Neuronal stem cell (in vitro differentiated cells): Measurements from ENCODE around the gene UTP25.

Experiments used
- DNase-seq: peaks from one replicate; pipeline ENCODE4 v3.0.0-alpha.2; 2013; ENCODE audit warnings: low spot score
- H2AFZ ChIP-seq: one replicate; pipeline ENCODE4 v1.6.1; 2013; ENCODE audit warnings: mild to moderate bottlenecking, low read length, inconsistent platforms
- H2AK5ac ChIP-seq: 2 replicates; pipeline ENCODE4 v1.6.1; 2013; ENCODE audit warnings: low read depth, mild to moderate bottlenecking, inconsistent platforms, low read length, moderate library complexity, mixed read lengths
- H2BK120ac ChIP-seq: 2 replicates; pipeline ENCODE4 v1.6.1; 2013; ENCODE audit warnings: low read depth, mild to moderate bottlenecking, inconsistent platforms, low read length, moderate library complexity, mixed read lengths
- H2BK12ac ChIP-seq: one replicate; pipeline ENCODE4 v1.6.1; 2013; ENCODE audit warnings: low read length, inconsistent platforms
- H2BK15ac ChIP-seq: 2 replicates; pipeline ENCODE4 v1.6.1; 2013; ENCODE audit warnings: mild to moderate bottlenecking, low read length, inconsistent platforms, mixed read lengths
- H2BK5ac ChIP-seq: one replicate; pipeline ENCODE4 v1.6.1; 2013; ENCODE audit warnings: inconsistent platforms, mild to moderate bottlenecking, low read length, moderate library complexity
- H3K14ac ChIP-seq: one replicate; pipeline ENCODE4 v1.6.1; 2013; ENCODE audit warnings: low read length, inconsistent platforms
- H3K18ac ChIP-seq: 2 replicates; pipeline ENCODE4 v1.6.1; 2013; ENCODE audit warnings: low read length, inconsistent platforms
- H3K23ac ChIP-seq: 2 replicates; pipeline ENCODE4 v1.6.1; 2013; ENCODE audit warnings: low read depth, mild to moderate bottlenecking, mixed read lengths, low read length, inconsistent platforms; ENCODE audit not compliant: poor library complexity
- H3K27ac ChIP-seq: replicated peaks from 3 replicates; pipeline ENCODE4 v1.5.1; 2013; ENCODE audit warnings: low read length, inconsistent platforms
- H3K27me3 ChIP-seq, 3 experiments: 2 replicates each; pipeline ENCODE4 v1.6.1; 2013; ENCODE audit warnings: low read length in 3 of 3, mild to moderate bottlenecking in 2 of 3, inconsistent platforms in 1 of 3, low read depth in 1 of 3, mixed read lengths in 1 of 3, moderate library complexity in 1 of 3; ENCODE audit not compliant: control insufficient read depth in 3 of 3, insufficient read depth in 3 of 3
- H3K36me3 ChIP-seq, 2 donors: replicated peaks in 1 of 2; 2 replicates each; pipeline ENCODE4 v1.6.1; 2013; ENCODE audit warnings: low read length in 2 of 2; ENCODE audit not compliant: control insufficient read depth in 2 of 2, insufficient read depth in 2 of 2
- H3K4ac ChIP-seq: 2 replicates; pipeline ENCODE4 v1.6.1; 2013; ENCODE audit warnings: inconsistent platforms, mild to moderate bottlenecking, low read length, moderate library complexity
- H3K4me1 ChIP-seq, 2 donors: 1 replicate in 1 of 2; 2 replicates in 1 of 2; pipeline ENCODE4 v1.6.1; 2013; ENCODE audit warnings: low read length in 2 of 2, low read depth in 1 of 2; ENCODE audit not compliant: control insufficient read depth in 2 of 2, insufficient read depth in 1 of 2
- H3K4me2 ChIP-seq: one replicate; pipeline ENCODE4 v1.6.1; 2013; ENCODE audit warnings: mild to moderate bottlenecking, low read length, inconsistent platforms; ENCODE audit not compliant: insufficient read depth, poor library complexity, severe bottlenecking
- H3K4me3 ChIP-seq, 2 donors: 2 replicates each; pipeline ENCODE4 v1.5.1; 2013; ENCODE audit warnings: low read length in 2 of 2, mild to moderate bottlenecking in 2 of 2, inconsistent platforms in 1 of 2, moderate library complexity in 1 of 2
- H3K79me1 ChIP-seq: one replicate; pipeline ENCODE4 v1.6.1; 2013; ENCODE audit warnings: low read depth, mild to moderate bottlenecking, inconsistent platforms, low read length, moderate library complexity
- H3K9ac ChIP-seq: one replicate; pipeline ENCODE4 v1.6.1; 2013; ENCODE audit warnings: mild to moderate bottlenecking, low read depth, low read length, inconsistent platforms; ENCODE audit not compliant: poor library complexity
- H3K9me3 ChIP-seq, 2 donors: replicated peaks in 1 of 2; 2 replicates each; pipeline versions ENCODE3 to v1.6.1; 2013; ENCODE audit warnings: low read length in 2 of 2, mild to moderate bottlenecking in 2 of 2, inconsistent platforms in 1 of 2, low read depth in 1 of 2, mixed read lengths in 1 of 2, moderate library complexity in 1 of 2; ENCODE audit not compliant: control insufficient read depth in 2 of 2, insufficient read depth in 1 of 2
- H4K8ac ChIP-seq: one replicate; pipeline ENCODE4 v1.6.1; 2013; ENCODE audit warnings: low read depth, mild to moderate bottlenecking, inconsistent platforms, low read length, moderate library complexity
- H4K91ac ChIP-seq: one replicate; pipeline ENCODE4 v1.6.1; 2013; ENCODE audit warnings: low read length, low read depth, mild to moderate bottlenecking, inconsistent platforms; ENCODE audit not compliant: poor library complexity
- WGBS, 2 donors: extraction: QIAGEN DNeasy Blood & Tissue Kit; methylation state at CpG; one replicate each; pipeline ENCODE4 v1.1.7; 2013; ENCODE audit warnings: missing lambda C conversion rate in 2 of 2, mixed read lengths in 1 of 2; ENCODE audit not compliant: insufficient read length in 2 of 2, insufficient replicate concordance in 1 of 2; ENCODE audit errors: extremely low coverage in 2 of 2; 5-methylcytosine and 5-hydroxymethylcytosine counted together

UTP25 gene

DNA sequence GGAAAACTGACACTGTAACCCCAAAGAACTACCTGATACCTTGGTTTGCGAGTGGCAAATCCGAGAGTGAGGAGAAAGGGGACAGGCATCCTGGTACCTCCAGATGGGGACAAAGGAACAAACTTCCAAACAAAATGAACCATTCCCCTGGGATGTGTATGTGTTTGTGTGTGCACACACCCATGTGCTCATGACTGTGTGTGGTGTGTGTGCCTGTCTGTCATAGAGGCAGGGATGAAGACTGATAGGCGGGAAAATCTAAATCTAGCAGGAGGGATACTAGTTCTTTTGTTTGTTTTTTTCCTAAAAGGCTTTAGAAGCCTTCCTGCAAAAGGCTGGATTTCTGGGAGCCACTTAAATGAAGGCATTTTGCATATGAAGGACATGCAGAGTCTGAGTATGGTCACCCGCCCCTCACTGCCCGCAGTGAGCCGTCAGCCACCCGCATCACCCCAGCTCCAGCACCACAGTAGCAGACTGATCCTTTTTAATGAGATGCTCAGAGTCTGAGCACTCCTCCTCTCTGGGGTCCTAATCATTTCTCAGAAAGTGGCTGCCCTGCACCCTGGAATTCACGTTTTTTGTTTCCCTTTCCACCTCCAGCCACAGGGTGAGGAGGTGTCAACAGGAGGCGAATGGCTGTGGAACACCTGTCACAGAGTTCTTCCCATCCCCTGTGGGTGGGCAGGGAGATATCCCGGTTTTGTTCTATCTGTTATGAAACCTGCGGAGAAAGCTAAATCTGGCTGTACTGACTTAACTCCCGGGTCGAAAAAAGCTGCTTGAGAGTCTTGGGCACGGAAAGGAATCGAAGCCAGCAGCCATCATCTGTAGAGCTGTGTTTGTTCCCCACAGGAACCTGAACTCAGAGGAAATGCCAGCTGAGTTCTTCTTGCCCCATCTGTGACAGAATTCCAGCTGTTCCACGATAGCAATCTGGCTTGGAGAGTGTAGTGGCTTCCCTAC, 34.9 kb downstream of the UTP25 start:
- Histone ChIP-seq H3K14ac (no peak overlapping the region), H3K4me1 (peaks cover 5 to 13% of the 10 kb centered on the region in 2 donors), H3K9ac (no peak overlapping the region), H4K91ac (no peak overlapping the region), H3K23ac (no peak overlapping the region), H2AFZ (peak overlapping the region; percentile 58), H2BK12ac (no peak overlapping the region), H3K27ac (no peak overlapping the region), H3K4me3 (no peak overlapping the region), H4K8ac (no peak overlapping the region), H3K18ac (no peak overlapping the region), H3K27me3 (peaks cover 0 to 31% (median 0%) of the 10 kb centered on the region in 3 experiments), H3K36me3 (no peaks in the 10 kb centered on the region), H3K79me1 (no peaks in the 10 kb centered on the region), H2BK15ac (no peak overlapping the region), H3K9me3 (peaks cover 0 to 1% of the 10 kb centered on the region in 2 donors), H2BK120ac (no peak overlapping the region), H3K4me2 (no peak overlapping the region), H2AK5ac (no peak overlapping the region), H3K4ac (no peak overlapping the region), H2BK5ac (no peak overlapping the region)
- DNase-seq: no peak
- no CpG with 5 or more reads among the region's 16 CpGs for WGBS, 2 donors

GRCh38 chr1:209863766-209864485, 36.2 kb downstream of the UTP25 start:
- Histone ChIP-seq H2AFZ (no peak overlapping the region), H3K79me1 (no peaks in the 10 kb centered on the region), H3K27me3 (peaks cover 0 to 33% (median 0%) of the 10 kb centered on the region in 3 experiments), H3K18ac (peak overlapping the region; percentile 71), H3K4me1 (peaks cover 5 to 13% of the 10 kb centered on the region in 2 donors), H3K4me3 (no peak overlapping the region), H3K9me3 (peaks cover 0 to 4% of the 10 kb centered on the region in 2 donors), H3K27ac (no peak overlapping the region), H3K4me2 (no peak overlapping the region), H3K9ac (no peak overlapping the region), H2BK15ac (no peak overlapping the region), H4K91ac (no peak overlapping the region), H3K36me3 (no peaks in the 10 kb centered on the region), H3K14ac (no peak overlapping the region), H3K4ac (no peak overlapping the region), H2AK5ac (no peak overlapping the region), H2BK5ac (no peak overlapping the region), H4K8ac (no peak overlapping the region), H2BK120ac (no peak overlapping the region), H3K23ac (no peak overlapping the region), H2BK12ac (no peak overlapping the region)
- DNase-seq: no peak
- WGBS, 2 donors: no CpG with 5 or more reads among the region's 4 CpGs

DNA sequence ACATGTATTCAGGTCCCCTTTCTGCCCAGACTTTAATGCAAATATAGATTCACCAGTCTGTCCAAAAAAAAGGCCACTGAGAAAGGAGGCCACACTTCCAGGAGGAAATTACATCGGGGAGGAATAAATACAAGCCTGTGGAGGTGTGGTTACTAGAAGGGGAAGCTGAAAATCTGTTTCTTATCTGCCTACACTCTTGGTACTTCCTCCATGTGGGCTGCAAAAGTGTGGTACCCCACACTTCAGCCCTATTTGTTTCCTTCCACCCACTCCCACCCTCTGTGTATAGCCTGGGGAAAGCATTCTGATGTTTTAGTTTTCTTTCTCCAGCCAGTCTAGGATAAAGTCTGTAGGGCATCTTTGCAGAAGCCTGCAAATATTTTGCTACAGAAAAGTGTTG, 38.4 kb downstream of the UTP25 start:
- H3K4me1 ChIP-seq: peaks cover 5 to 13% of the 10 kb centered on the region in 2 donors
- no peaks in the 10 kb centered on the region for H3K79me1 ChIP-seq
- H3K27ac ChIP-seq: no peak overlapping the region
- H3K9ac ChIP-seq: no peak overlapping the region
- H3K4me2 ChIP-seq: no peak overlapping the region
- no peak overlapping the region for H4K91ac ChIP-seq
- no peak overlapping the region for H2BK120ac ChIP-seq
- no CpG with 5 or more reads among the region's 1 CpG for WGBS, 2 donors
- no peak overlapping the region for H2AK5ac ChIP-seq
- no peak overlapping the region for H3K4me3 ChIP-seq
- H3K4ac ChIP-seq: no peak overlapping the region
- no peak overlapping the region for H2BK15ac ChIP-seq
- H2BK12ac ChIP-seq: no peak overlapping the region
- H3K27me3 ChIP-seq: peaks cover 0 to 40% (median 0%) of the 10 kb centered on the region in 3 experiments
- no peak overlapping the region for H2AFZ ChIP-seq
- no peak overlapping the region for H3K18ac ChIP-seq
- H3K9me3 ChIP-seq: peaks cover 0 to 4% of the 10 kb centered on the region in 2 donors
- H3K14ac ChIP-seq: no peak overlapping the region
- no peak overlapping the region for H4K8ac ChIP-seq
- DNase-seq: no peak
- H2BK5ac ChIP-seq: no peak overlapping the region
- no peaks in the 10 kb centered on the region for H3K36me3 ChIP-seq
- no peak overlapping the region for H3K23ac ChIP-seq
